IMR-90 (cell line): Measurements from ENCODE around the gene EDIL3. TPM values are rescaled to one million over a fixed set of nuclear protein-coding genes. Genes with fewer than 3 reads are reported as not detected.

Experiments used
- ATAC-seq: fragments of 200-7000 bp; cut with Tn5 transposase; 2 replicates; pipeline ENCODE4 v1.9.1; 2020; ENCODE audit warnings: low read depth, mild to moderate bottlenecking, moderate library complexity
- BruUV-seq: library from RNA; stranded (reverse); fragments of 400-500 nt; replicated peaks from 2 replicates; lab custom pipeline; 2021; lab: Mats Ljungman, UMichigan
- CTCF ChIA-PET: fragments of 300-600 bp; formaldehyde crosslinking; extraction: SDS; loops from one replicate; lab custom pipeline; 2021; ENCODE audit warnings: antibody characterized with exemption; lab: Yijun Ruan, JAX
- POLR2A ChIA-PET: fragments of 300-600 bp; sonication (Branson Sonifier 250); formaldehyde crosslinking; loops from one replicate; lab custom pipeline; 2022; ENCODE audit warnings: antibody characterized with exemption; ENCODE audit not compliant: unreplicated experiment; lab: Charles Lee
- DNase-seq: peaks from one replicate; pipeline ENCODE4 v3.0.0; 2013
- H2AFZ ChIP-seq: replicated peaks from 2 replicates; pipeline ENCODE3; 2013; ENCODE audit warnings: low read length, mild to moderate bottlenecking; ENCODE audit not compliant: poor library complexity
- H2AK5ac ChIP-seq: 2 replicates; pipeline ENCODE4 v1.6.1; 2013; ENCODE audit warnings: low read depth, low read length, inconsistent platforms
- H2AK9ac ChIP-seq: replicated peaks from 2 replicates; pipeline ENCODE3; 2013; ENCODE audit warnings: mild to moderate bottlenecking, low read depth, low read length, moderate library complexity; ENCODE audit not compliant: poor library complexity
- H2BK120ac ChIP-seq: 2 replicates; pipeline ENCODE4 v1.6.1; 2013; ENCODE audit warnings: low read depth, low read length, inconsistent platforms
- H2BK15ac ChIP-seq: 3 replicates; pipeline ENCODE4 v1.6.1; 2013; ENCODE audit warnings: low read depth, low read length, inconsistent platforms
- H2BK20ac ChIP-seq: 2 replicates; pipeline ENCODE4 v1.6.1; 2013; ENCODE audit warnings: low read depth, mild to moderate bottlenecking, inconsistent platforms, low read length, moderate library complexity
- H2BK5ac ChIP-seq: 2 replicates; pipeline ENCODE4 v1.6.1; 2013; ENCODE audit warnings: mild to moderate bottlenecking, low read depth, low read length, inconsistent platforms; ENCODE audit not compliant: poor library complexity, severe bottlenecking
- H3K14ac ChIP-seq: replicated peaks from 2 replicates; pipeline ENCODE4 v1.6.1; 2013; ENCODE audit warnings: low read depth, low read length, inconsistent platforms
- H3K18ac ChIP-seq: 2 replicates; pipeline ENCODE4 v1.6.1; 2013; ENCODE audit warnings: low read depth, low read length, control low read depth
- H3K23ac ChIP-seq: 2 replicates; pipeline ENCODE4 v1.6.1; 2013; ENCODE audit warnings: low read depth, low read length, inconsistent platforms
- H3K27ac ChIP-seq: 2 replicates; pipeline ENCODE4 v1.5.1; 2013; ENCODE audit warnings: mild to moderate bottlenecking, control low read depth, low read length; ENCODE audit not compliant: insufficient read depth
- H3K27me3 ChIP-seq: 2 replicates; pipeline ENCODE4 v1.6.1; 2013; ENCODE audit warnings: low read length; ENCODE audit not compliant: control insufficient read depth, insufficient read depth
- H3K36me3 ChIP-seq: 2 replicates; pipeline ENCODE4 v1.6.1; 2013; ENCODE audit warnings: low read length, mixed read lengths; ENCODE audit not compliant: control insufficient read depth, insufficient read depth
- H3K4ac ChIP-seq: 2 replicates; pipeline ENCODE4 v1.6.1; 2013; ENCODE audit warnings: low read depth, low read length, inconsistent platforms
- H3K4me1 ChIP-seq: 2 replicates; pipeline ENCODE4 v1.6.1; 2013; ENCODE audit warnings: low read length, mixed read lengths; ENCODE audit not compliant: control insufficient read depth, insufficient read depth
- H3K4me2 ChIP-seq: 2 replicates; pipeline ENCODE4 v1.6.1; 2013; ENCODE audit warnings: low read depth, mild to moderate bottlenecking, control low read depth, low read length, moderate library complexity
- H3K4me3 ChIP-seq: 2 replicates; pipeline ENCODE4 v1.5.1; 2013; ENCODE audit warnings: low read depth, mild to moderate bottlenecking, control low read depth, low read length, moderate library complexity; ENCODE audit not compliant: insufficient read depth
- H3K56ac ChIP-seq: 2 replicates; pipeline ENCODE4 v1.6.1; 2013; ENCODE audit warnings: low read length, inconsistent platforms; ENCODE audit not compliant: insufficient read depth; ENCODE audit errors: extremely low read depth
- H3K79me1 ChIP-seq, 2 experiments: 2 replicates each; pipeline ENCODE4 v1.6.1; 2013; ENCODE audit warnings: low read length in 2 of 2, inconsistent platforms in 1 of 2, low read depth in 1 of 2
- H3K9ac ChIP-seq: 2 replicates; pipeline ENCODE4 v1.6.1; 2013; ENCODE audit warnings: low read depth, low read length, control low read depth
- H3K9me1 ChIP-seq: 2 replicates; pipeline ENCODE4 v1.6.1; 2013; ENCODE audit warnings: low read length, inconsistent platforms; ENCODE audit not compliant: insufficient read depth
- H3K9me3 ChIP-seq: 2 replicates; pipeline ENCODE4 v1.6.1; 2013; ENCODE audit warnings: low read length; ENCODE audit not compliant: control insufficient read depth, insufficient read depth
- H4K20me1 ChIP-seq: 2 replicates; pipeline ENCODE4 v1.6.1; 2013; ENCODE audit warnings: low read length, inconsistent platforms; ENCODE audit not compliant: insufficient read depth
- H4K5ac ChIP-seq: 2 replicates; pipeline ENCODE4 v1.6.1; 2013; ENCODE audit warnings: mild to moderate bottlenecking, low read depth, low read length, control low read depth
- H4K8ac ChIP-seq, 2 experiments: 2 replicates each; pipeline ENCODE4 v1.6.1; 2013; ENCODE audit warnings: low read depth in 2 of 2, low read length in 2 of 2, control low read depth in 1 of 2, inconsistent platforms in 1 of 2
- H4K91ac ChIP-seq: 2 replicates; pipeline ENCODE4 v1.6.1; 2013; ENCODE audit warnings: low read depth, low read length, inconsistent platforms; ENCODE audit not compliant: insufficient read depth
- CEBPB ChIP-seq: IDR thresholded peaks from 2 replicates; pipeline ENCODE4 v1.6.1; 2012; ENCODE audit warnings: low read depth, low read length, improper control_type of control experiment
- CHD1 ChIP-seq: IDR thresholded peaks from 2 replicates; pipeline ENCODE4 v1.6.1; 2012; ENCODE audit warnings: low read depth, low read length, improper control_type of control experiment
- FOS ChIP-seq: fragments of 150-350 bp; IDR thresholded peaks from 2 replicates; pipeline ENCODE4 v1.6.1; 2016; ENCODE audit warnings: low read depth, low read length
- MAFK ChIP-seq: IDR thresholded peaks from 2 replicates; pipeline ENCODE4 v1.6.1; 2012; ENCODE audit warnings: low read depth, low read length, improper control_type of control experiment
- MAZ ChIP-seq: IDR thresholded peaks from 2 replicates; pipeline ENCODE4 v1.6.1; 2012; ENCODE audit warnings: low read depth, mild to moderate bottlenecking, low read length, improper control_type of control experiment, moderate library complexity, borderline replicate concordance
- MXI1 ChIP-seq: IDR thresholded peaks from 2 replicates; pipeline ENCODE4 v1.6.1; 2012; ENCODE audit warnings: low read depth, mild to moderate bottlenecking, low read length, moderate library complexity, borderline replicate concordance
- POLR2A ChIP-seq: IDR thresholded peaks from 2 replicates; pipeline ENCODE4 v1.6.1; 2012; ENCODE audit warnings: mild to moderate bottlenecking, low read depth, low read length
- RAD21 ChIP-seq: IDR thresholded peaks from 2 replicates; pipeline ENCODE4 v1.6.1; 2012; ENCODE audit warnings: low read length, improper control_type of control experiment
- RCOR1 ChIP-seq: IDR thresholded peaks from 2 replicates; pipeline ENCODE4 v1.6.1; 2012; ENCODE audit warnings: mild to moderate bottlenecking, low read length, improper control_type of control experiment; ENCODE audit not compliant: insufficient replicate concordance
- RFX5 ChIP-seq: IDR thresholded peaks from 2 replicates; pipeline ENCODE4 v1.8.0; 2012; ENCODE audit warnings: low read depth, mild to moderate bottlenecking, low read length, moderate library complexity
- SMC3 ChIP-seq: fragments of 150-350 bp; IDR thresholded peaks from 2 replicates; pipeline ENCODE4 v1.6.1; 2016; ENCODE audit warnings: low read depth, mild to moderate bottlenecking, antibody characterized with exemption, low read length, moderate library complexity
- WGBS, 2 experiments: methylation state at CpG; one replicate each; pipeline versions ENCODE4 v1.1.5 to v1.1.7; 2013; ENCODE audit warnings: missing lambda C conversion rate in 2 of 2; ENCODE audit not compliant: insufficient read length in 1 of 2; ENCODE audit errors: extremely low coverage in 2 of 2; 5-methylcytosine and 5-hydroxymethylcytosine counted together
- dilution Hi-C: fragments of 300-500 bp; cut with HindIII; formaldehyde crosslinking; loops from one replicate; pipeline ENCODE4 v1.14.3; 2018; ENCODE audit warnings: low sequenced_read_pairs; ENCODE audit not compliant: unreplicated experiment
- in situ Hi-C: fragments of 300-500 bp; cut with MboI; formaldehyde crosslinking; loops from 3 replicates; pipeline ENCODE4 v1.14.3; 2019; ENCODE audit warnings: low sequenced_read_pairs, inconsistent platforms, mixed read lengths
- intact Hi-C: fragments of 100-400 bp; cut with micrococcal nuclease; formaldehyde crosslinking; loops from 2 replicates; pipeline ENCODE4 v1.10.0; 2022
- polyA plus RNA-seq, 3 experiments: library from polyadenylated mRNA; depleted of rRNA; stranded (reverse); fragments of >200 nt; gene quantifications; 2 replicates each; pipeline ENCODE4 v1.2.3, GENCODE V29; 2012; ENCODE audit warnings: low replicate concordance in 1 of 3
- total RNA-seq: library from RNA; depleted of rRNA; stranded (reverse); fragments of >200 nt; gene quantifications from 2 replicates; pipeline ENCODE4 v1.2.3, GENCODE V29; 2012
- TF ChIP-seq, protein P1 (sequence below): fragments of 150-350 bp; IDR thresholded peaks from 2 replicates; pipeline ENCODE4 v1.6.1; 2017; ENCODE audit warnings: mild to moderate bottlenecking, antibody characterized with exemption, low read length, low read depth
- TF ChIP-seq, protein P2 (sequence below): fragments of 150-350 bp; IDR thresholded peaks from 2 replicates; pipeline ENCODE4 v1.6.1; 2016; ENCODE audit warnings: low read depth, mild to moderate bottlenecking, low read length, moderate library complexity, borderline replicate concordance
- TF ChIP-seq, protein P3 (sequence below): conservative IDR thresholded peaks from 2 replicates; pipeline ENCODE4 v1.5.1; 2012; ENCODE audit warnings: mild to moderate bottlenecking, low read depth, low read length, improper control_type of control experiment

EDIL3 gene
- total and polyA plus RNA-seq, 2 of the 4 experiments (the other 2 are of a cell fraction): 55.5 to 82.8 TPM

- dilution Hi-C loops: no loop called here
- H2BK15ac ChIP-seq: no peak overlapping the region
- H3K9me1 ChIP-seq: peaks cover 5% of the 10 kb centered on the region; the same call in 1 of the 2 replicates
- no peaks in the 10 kb centered on the region for H3K36me3 ChIP-seq
- no peak overlapping the region for H2AFZ ChIP-seq
- H2AK5ac ChIP-seq: no peak overlapping the region
- BruUV-seq: no TSS peak
- in situ Hi-C loops: no loop called here
- no CpG with 5 or more reads among the region's 13 CpGs for WGBS, 2 experiments
- no peaks in the 10 kb centered on the region; the same call in 1 of the 2 replicates for H4K20me1 ChIP-seq
- TF ChIP-seq CHD1 (no peak), CEBPB (no peak), RAD21 (no peak), RCOR1 (no peak), POLR2A (no peak), MXI1 (no peak), SMC3 (no peak), MAFK (no peak), MAZ (no peak), RFX5 (no peak), FOS (no peak)
- TF ChIP-seq, protein P1, sequence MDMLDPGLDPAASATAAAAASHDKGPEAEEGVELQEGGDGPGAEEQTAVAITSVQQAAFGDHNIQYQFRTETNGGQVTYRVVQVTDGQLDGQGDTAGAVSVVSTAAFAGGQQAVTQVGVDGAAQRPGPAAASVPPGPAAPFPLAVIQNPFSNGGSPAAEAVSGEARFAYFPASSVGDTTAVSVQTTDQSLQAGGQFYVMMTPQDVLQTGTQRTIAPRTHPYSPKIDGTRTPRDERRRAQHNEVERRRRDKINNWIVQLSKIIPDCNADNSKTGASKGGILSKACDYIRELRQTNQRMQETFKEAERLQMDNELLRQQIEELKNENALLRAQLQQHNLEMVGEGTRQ: no peak
- TF ChIP-seq, protein P2, sequence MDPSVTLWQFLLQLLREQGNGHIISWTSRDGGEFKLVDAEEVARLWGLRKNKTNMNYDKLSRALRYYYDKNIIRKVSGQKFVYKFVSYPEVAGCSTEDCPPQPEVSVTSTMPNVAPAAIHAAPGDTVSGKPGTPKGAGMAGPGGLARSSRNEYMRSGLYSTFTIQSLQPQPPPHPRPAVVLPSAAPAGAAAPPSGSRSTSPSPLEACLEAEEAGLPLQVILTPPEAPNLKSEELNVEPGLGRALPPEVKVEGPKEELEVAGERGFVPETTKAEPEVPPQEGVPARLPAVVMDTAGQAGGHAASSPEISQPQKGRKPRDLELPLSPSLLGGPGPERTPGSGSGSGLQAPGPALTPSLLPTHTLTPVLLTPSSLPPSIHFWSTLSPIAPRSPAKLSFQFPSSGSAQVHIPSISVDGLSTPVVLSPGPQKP: no peak
- TF ChIP-seq, protein P3, sequence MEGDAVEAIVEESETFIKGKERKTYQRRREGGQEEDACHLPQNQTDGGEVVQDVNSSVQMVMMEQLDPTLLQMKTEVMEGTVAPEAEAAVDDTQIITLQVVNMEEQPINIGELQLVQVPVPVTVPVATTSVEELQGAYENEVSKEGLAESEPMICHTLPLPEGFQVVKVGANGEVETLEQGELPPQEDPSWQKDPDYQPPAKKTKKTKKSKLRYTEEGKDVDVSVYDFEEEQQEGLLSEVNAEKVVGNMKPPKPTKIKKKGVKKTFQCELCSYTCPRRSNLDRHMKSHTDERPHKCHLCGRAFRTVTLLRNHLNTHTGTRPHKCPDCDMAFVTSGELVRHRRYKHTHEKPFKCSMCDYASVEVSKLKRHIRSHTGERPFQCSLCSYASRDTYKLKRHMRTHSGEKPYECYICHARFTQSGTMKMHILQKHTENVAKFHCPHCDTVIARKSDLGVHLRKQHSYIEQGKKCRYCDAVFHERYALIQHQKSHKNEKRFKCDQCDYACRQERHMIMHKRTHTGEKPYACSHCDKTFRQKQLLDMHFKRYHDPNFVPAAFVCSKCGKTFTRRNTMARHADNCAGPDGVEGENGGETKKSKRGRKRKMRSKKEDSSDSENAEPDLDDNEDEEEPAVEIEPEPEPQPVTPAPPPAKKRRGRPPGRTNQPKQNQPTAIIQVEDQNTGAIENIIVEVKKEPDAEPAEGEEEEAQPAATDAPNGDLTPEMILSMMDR: no peak
- ATAC-seq (no peak), DNase-seq (no peak)
- H3K4me1 ChIP-seq: no peaks in the 10 kb centered on the region
- H4K91ac ChIP-seq: no peak overlapping the region
- ChIA-PET POLR2A (no interaction called here), CTCF (no interaction called here)
- no peak overlapping the region for H2BK120ac ChIP-seq
- no peak overlapping the region for H3K14ac ChIP-seq
- no peak overlapping the region for H3K4me3 ChIP-seq
- no peak overlapping the region for H3K9ac ChIP-seq
- no peak overlapping the region for H3K4ac ChIP-seq
- H3K56ac ChIP-seq: no peak overlapping the region
- H4K8ac ChIP-seq: no peak overlapping the region
- no peak overlapping the region for H3K23ac ChIP-seq
- no peak overlapping the region for H2AK9ac ChIP-seq
- no peak overlapping the region for H2BK20ac ChIP-seq
- no peak overlapping the region for H3K4me2 ChIP-seq
- intact Hi-C loops: no loop called here
- H3K9me3 ChIP-seq: no peaks in the 10 kb centered on the region
- H3K27me3 ChIP-seq: no peaks in the 10 kb centered on the region
- H2BK5ac ChIP-seq: no peak overlapping the region
- no peaks in the 10 kb centered on the region; a peak in 1 of 4 replicates for H3K79me1 ChIP-seq
- no peak overlapping the region for H3K18ac ChIP-seq
- no peak overlapping the region for H4K5ac ChIP-seq
- H3K27ac ChIP-seq: no peak overlapping the region
Measured at GRCh38 chr5:84069608-84070179, 315.0 kb downstream of the EDIL3 start.
